Neural progenitor cell (in vitro differentiated cells): ENCODE results near the gene ALK. TPM values are rescaled to one million over a fixed set of nuclear protein-coding genes. Genes with fewer than 3 reads are reported as not detected.

Source experiments
- DNase-seq: peaks from one replicate; pipeline ENCODE4 v3.0.0-alpha.2; 2016; ENCODE audit warnings: low spot score
- H2AFZ ChIP-seq: fragments of 200-600 bp; sonication (generic); replicated peaks from 2 replicates; pipeline ENCODE4 v1.6.1; 2016; ENCODE audit warnings: antibody characterized with exemption
- H3F3A ChIP-seq: fragments of 200-600 bp; sonication (generic); 2 replicates; pipeline ENCODE4 v1.6.1; 2016; ENCODE audit warnings: antibody characterized with exemption, low read depth
- H3K27ac ChIP-seq: fragments of 200-600 bp; sonication (generic); 2 replicates; pipeline ENCODE4 v1.5.1; 2016; ENCODE audit warnings: mild to moderate bottlenecking
- H3K27me3 ChIP-seq: fragments of 200-600 bp; sonication (generic); 2 replicates; pipeline ENCODE4 v1.6.1; 2016; ENCODE audit warnings: mild to moderate bottlenecking, moderate library complexity
- H3K36me3 ChIP-seq: fragments of 200-600 bp; sonication (generic); 2 replicates; pipeline ENCODE4 v1.5.1; 2016
- H3K4me1 ChIP-seq: fragments of 200-600 bp; sonication (generic); 2 replicates; pipeline ENCODE4 v1.6.1; 2016; ENCODE audit warnings: mixed run types
- H3K4me2 ChIP-seq: fragments of 200-600 bp; sonication (generic); 2 replicates; pipeline ENCODE4 v1.6.1; 2016
- H3K4me3 ChIP-seq: fragments of 200-600 bp; sonication (generic); 2 replicates; pipeline ENCODE4 v1.5.1; 2016
- H3K79me2 ChIP-seq: fragments of 200-600 bp; sonication (generic); 2 replicates; pipeline ENCODE4 v1.6.1; 2016; ENCODE audit warnings: low read depth
- H3K9ac ChIP-seq: fragments of 200-600 bp; sonication (generic); 2 replicates; pipeline ENCODE4 v1.6.1; 2016
- H3K9me3 ChIP-seq: fragments of 200-600 bp; sonication (generic); 2 replicates; pipeline ENCODE4 v1.5.1; 2016; ENCODE audit warnings: low read depth
- H4K20me1 ChIP-seq: fragments of 200-600 bp; sonication (generic); 2 replicates; pipeline ENCODE4 v1.6.1; 2016; ENCODE audit warnings: low read depth
- H3K27ac Mint-ChIP-seq: 3 replicates; pipeline ENCODE4 v1.8.0; 2021; ENCODE audit warnings: mixed read lengths
- H3K27me3 Mint-ChIP-seq: 2 replicates; pipeline ENCODE4 v1.8.0; 2022; ENCODE audit warnings: low read depth, mild to moderate bottlenecking, inconsistent platforms, moderate library complexity, mixed read lengths; ENCODE audit not compliant: insufficient read depth
- H3K36me3 Mint-ChIP-seq: 3 replicates; pipeline ENCODE4 v1.8.0; 2021; ENCODE audit warnings: mixed read lengths
- H3K4me1 Mint-ChIP-seq: 3 replicates; pipeline ENCODE4 v1.8.0; 2021; ENCODE audit warnings: mixed read lengths
- H3K4me3 Mint-ChIP-seq: 3 replicates; pipeline ENCODE4 v1.8.0; 2021; ENCODE audit warnings: mild to moderate bottlenecking, moderate library complexity, mixed read lengths
- H3K9me3 Mint-ChIP-seq: 3 replicates; pipeline ENCODE4 v1.8.0; 2020; ENCODE audit warnings: mixed read lengths
- EZH2 ChIP-seq: fragments of 200-600 bp; sonication (generic); IDR thresholded peaks from 2 replicates; pipeline ENCODE4 v1.6.1; 2017; ENCODE audit warnings: antibody characterized with exemption, mild to moderate bottlenecking, moderate library complexity
- EZH2phosphoT487 ChIP-seq: fragments of 200-600 bp; sonication (generic); IDR thresholded peaks from 2 replicates; pipeline ENCODE4 v1.6.1; 2017; ENCODE audit warnings: antibody characterized with exemption
- total RNA-seq: library from RNA; depleted of rRNA; stranded (reverse); fragments of >200 nt; gene quantifications from 2 replicates; pipeline ENCODE4 v1.2.3, GENCODE V29; 2015; ENCODE audit warnings: low replicate concordance
- TF ChIP-seq, protein P1 (sequence below): fragments of 200-600 bp; sonication (generic); IDR thresholded peaks from 2 replicates; pipeline ENCODE4 v1.5.1; 2017; ENCODE audit warnings: antibody characterized with exemption, mild to moderate bottlenecking

ALK gene
- total RNA-seq, 1 donor from 2014 or later: not detected

DNA sequence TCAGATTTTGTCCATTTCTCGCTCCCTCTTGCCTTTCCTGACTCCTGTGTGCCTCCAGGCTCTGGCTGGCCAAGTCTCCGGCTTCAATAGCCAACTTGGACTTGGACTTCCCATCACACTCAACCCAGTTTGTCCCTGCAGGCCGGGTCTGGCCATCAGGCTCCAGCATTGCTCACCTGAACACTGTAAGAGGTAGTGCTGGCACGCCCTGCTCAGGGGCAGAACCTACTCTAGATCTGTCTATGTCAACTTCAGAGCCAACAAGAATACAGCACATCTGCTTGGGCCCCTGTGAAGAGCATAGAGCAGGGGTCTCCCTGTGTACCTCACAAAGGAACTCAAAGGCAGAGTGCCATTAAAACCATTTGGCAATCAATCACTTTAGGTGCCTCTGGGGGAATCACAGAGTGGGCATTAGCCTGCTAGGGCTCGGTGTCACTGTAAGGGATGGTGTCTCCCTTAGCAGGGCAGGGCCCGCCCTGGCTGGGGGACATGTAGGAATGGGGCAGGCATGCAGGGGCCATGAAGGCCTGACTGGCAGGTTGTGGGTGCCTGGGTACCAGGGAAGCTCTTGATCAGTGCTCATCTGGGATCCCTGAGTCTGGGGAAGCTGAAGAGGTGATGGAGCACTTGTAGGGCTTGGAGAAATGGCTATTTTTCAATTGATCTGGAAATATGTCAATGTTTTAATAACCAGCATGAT, 480.3 kb downstream of the ALK start:
- DNase-seq: no peak
- H3K4me1 ChIP-seq: no peaks in the 10 kb centered on the region
- H2AFZ ChIP-seq: no peak overlapping the region
- no peaks in the 10 kb centered on the region for H3K27me3 ChIP-seq
- no peak overlapping the region for H3K27ac ChIP-seq
- Mint-ChIP-seq H3K9me3 (no peaks in the 10 kb centered on the region), H3K27ac (no peak overlapping the region), H3K4me1 (no peaks in the 10 kb centered on the region), H3K4me3 (no peak overlapping the region), H3K27me3 (peaks cover 4% of the 10 kb centered on the region), H3K36me3 (peaks cover 2% of the 10 kb centered on the region)
- no peak overlapping the region for H3K4me2 ChIP-seq
- H3K4me3 ChIP-seq: no peak overlapping the region
- no peaks in the 10 kb centered on the region for H4K20me1 ChIP-seq
- no peak overlapping the region for H3K9ac ChIP-seq
- no peaks in the 10 kb centered on the region for H3F3A ChIP-seq
- no peaks in the 10 kb centered on the region for H3K79me2 ChIP-seq
- H3K9me3 ChIP-seq: no peaks in the 10 kb centered on the region
- H3K36me3 ChIP-seq: no peaks in the 10 kb centered on the region
- TF ChIP-seq EZH2phosphoT487 (no peak), EZH2 (no peak)
- TF ChIP-seq, protein P1, sequence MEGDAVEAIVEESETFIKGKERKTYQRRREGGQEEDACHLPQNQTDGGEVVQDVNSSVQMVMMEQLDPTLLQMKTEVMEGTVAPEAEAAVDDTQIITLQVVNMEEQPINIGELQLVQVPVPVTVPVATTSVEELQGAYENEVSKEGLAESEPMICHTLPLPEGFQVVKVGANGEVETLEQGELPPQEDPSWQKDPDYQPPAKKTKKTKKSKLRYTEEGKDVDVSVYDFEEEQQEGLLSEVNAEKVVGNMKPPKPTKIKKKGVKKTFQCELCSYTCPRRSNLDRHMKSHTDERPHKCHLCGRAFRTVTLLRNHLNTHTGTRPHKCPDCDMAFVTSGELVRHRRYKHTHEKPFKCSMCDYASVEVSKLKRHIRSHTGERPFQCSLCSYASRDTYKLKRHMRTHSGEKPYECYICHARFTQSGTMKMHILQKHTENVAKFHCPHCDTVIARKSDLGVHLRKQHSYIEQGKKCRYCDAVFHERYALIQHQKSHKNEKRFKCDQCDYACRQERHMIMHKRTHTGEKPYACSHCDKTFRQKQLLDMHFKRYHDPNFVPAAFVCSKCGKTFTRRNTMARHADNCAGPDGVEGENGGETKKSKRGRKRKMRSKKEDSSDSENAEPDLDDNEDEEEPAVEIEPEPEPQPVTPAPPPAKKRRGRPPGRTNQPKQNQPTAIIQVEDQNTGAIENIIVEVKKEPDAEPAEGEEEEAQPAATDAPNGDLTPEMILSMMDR: no peak

DNA sequence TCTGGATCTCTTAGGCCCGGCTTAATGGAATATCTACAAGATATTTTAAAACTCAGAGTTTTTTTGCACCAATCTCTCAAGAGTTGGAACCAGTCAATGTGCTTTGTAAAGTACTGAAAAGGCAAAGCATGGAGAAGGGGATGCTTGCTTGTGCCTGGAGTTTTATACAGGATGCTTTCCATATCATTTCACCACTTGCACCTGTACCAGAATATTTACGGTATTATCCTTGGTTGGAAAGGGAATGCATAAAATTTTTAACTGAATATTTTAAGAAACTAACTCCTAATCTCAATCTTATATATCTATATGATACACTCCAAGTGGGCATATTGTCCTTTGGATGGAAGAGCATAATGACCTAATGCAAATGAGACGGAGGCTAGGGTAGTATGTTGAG, 487.5 kb downstream of the ALK start:
- peaks cover 2% of the 10 kb centered on the region for H3K9me3 Mint-ChIP-seq
- H3K36me3 ChIP-seq: no peaks in the 10 kb centered on the region
- H3K4me1 Mint-ChIP-seq: no peaks in the 10 kb centered on the region
- H3K79me2 ChIP-seq: no peaks in the 10 kb centered on the region
- TF ChIP-seq EZH2: no peak
- TF ChIP-seq EZH2phosphoT487: no peak
- TF ChIP-seq, protein P1: no peak
- H2AFZ ChIP-seq: no peak overlapping the region
- H3K9me3 ChIP-seq: no peaks in the 10 kb centered on the region
- no peak overlapping the region for H3K4me3 ChIP-seq
- no peak for DNase-seq
- H3K4me3 Mint-ChIP-seq: no peak overlapping the region
- no peaks in the 10 kb centered on the region for H3F3A ChIP-seq
- no peaks in the 10 kb centered on the region for H3K27me3 Mint-ChIP-seq
- H3K4me1 ChIP-seq: no peaks in the 10 kb centered on the region
- H3K27ac Mint-ChIP-seq: no peak overlapping the region
- no peaks in the 10 kb centered on the region for H3K27me3 ChIP-seq
- no peaks in the 10 kb centered on the region for H4K20me1 ChIP-seq
- H3K4me2 ChIP-seq: no peak overlapping the region
- no peaks in the 10 kb centered on the region for H3K36me3 Mint-ChIP-seq
- H3K27ac ChIP-seq: no peak overlapping the region
- H3K9ac ChIP-seq: no peak overlapping the region

DNA sequence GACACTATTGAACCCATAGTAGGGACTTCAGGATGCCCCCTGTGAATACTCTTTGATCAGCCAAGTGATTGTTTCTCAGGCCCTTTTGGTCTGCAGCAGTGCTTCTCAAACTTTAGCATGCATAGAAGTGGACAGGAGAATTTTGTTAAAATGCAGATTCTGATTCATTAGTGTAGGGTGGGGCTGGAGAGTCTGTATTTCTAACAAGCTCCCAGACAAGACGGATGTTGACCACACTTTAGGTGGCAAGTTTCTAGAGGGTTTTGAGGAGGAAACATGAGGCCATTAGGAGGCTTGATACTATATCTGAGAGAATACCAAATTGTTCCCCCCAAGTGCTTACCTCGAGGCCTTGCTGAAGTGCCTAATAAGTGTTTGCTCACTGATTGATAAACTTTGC, 488.3 kb downstream of the ALK start:
- Histone ChIP-seq H3K27ac (no peak overlapping the region), H3K4me2 (no peak overlapping the region), H3K4me3 (no peak overlapping the region), H3K4me1 (no peaks in the 10 kb centered on the region), H3K9ac (no peak overlapping the region), H2AFZ (no peak overlapping the region), H3K9me3 (no peaks in the 10 kb centered on the region), H4K20me1 (no peaks in the 10 kb centered on the region), H3K27me3 (no peaks in the 10 kb centered on the region), H3F3A (no peaks in the 10 kb centered on the region), H3K79me2 (no peaks in the 10 kb centered on the region), H3K36me3 (no peaks in the 10 kb centered on the region)
- H3K27ac Mint-ChIP-seq: no peak overlapping the region
- H3K9me3 Mint-ChIP-seq: peaks cover 2% of the 10 kb centered on the region
- DNase-seq: no peak
- H3K4me3 Mint-ChIP-seq: no peak overlapping the region
- TF ChIP-seq, protein P1: no peak
- no peak for TF ChIP-seq EZH2
- TF ChIP-seq EZH2phosphoT487: no peak
- no peaks in the 10 kb centered on the region for H3K36me3 Mint-ChIP-seq
- no peaks in the 10 kb centered on the region for H3K27me3 Mint-ChIP-seq
- no peaks in the 10 kb centered on the region for H3K4me1 Mint-ChIP-seq
